Measurements from ENCODE around the gene SH3RF3.
"Not testable (repeated sequence)": the region's sequence is repeated elsewhere in the genome, so short reads cannot be mapped to it uniquely, and the experiment has no call there.

Gene SH3RF3

GRCh38 chr2:109118321-109118720 is 10.7 kb upstream of the SH3RF3 start:
- DNase-seq (ENCODE audit: low read depth): no peak

GRCh38 chr2:109120166-109120565 is 8.8 kb upstream of the SH3RF3 start:
- no peak for DNase-seq (ENCODE audit: low read depth)

DNA sequence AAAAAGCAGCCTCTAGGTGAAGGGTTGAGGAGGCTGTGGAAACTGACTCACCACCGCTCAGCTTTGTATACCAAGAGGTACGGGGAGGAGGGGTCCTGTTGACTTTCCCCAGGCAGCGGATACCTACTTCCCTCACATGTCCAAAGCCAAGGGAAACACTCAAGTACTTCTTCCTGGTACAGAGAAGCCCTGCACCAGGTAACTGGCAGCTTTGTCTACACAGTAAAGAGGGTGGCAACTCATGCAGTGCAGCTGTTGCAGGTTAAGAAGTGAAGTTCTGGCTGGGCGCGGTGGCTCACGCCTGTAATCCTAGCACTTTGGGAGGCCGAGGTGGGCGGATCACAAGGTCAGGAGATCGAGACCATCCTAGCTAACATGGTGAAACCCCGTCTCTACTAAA is 8.3 kb upstream of the SH3RF3 start:
- not testable (repeated sequence) for DNase-seq (ENCODE audit: low read depth)

DNA sequence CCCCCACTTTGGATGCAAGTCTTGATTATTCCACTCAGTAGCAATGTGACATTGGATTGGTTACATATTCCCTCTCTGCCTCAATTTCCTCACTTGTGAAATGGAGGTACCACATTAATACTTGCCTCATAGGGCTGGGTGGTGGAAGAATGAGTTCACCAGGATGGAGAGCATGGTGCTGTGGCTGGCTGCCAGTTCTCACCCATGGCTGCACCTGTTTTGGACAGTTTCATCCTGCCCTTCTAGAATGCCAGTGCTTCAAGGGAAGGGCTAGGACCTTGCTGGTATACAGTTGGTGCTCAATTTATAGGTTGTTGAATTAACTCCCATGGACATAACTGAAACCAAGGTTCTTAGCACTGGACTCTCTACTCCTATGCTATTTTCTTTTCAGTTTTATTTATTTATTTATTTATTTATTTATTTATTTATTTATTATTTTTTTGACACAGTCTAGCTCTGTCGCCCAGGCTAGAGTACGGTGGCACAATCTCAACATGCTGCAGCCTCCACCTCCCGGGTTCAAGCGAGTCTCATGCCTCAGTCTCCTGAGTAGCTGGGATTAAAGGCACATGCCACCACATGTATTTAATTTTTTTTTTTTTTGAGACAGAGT is 5.3 kb upstream of the SH3RF3 start:
- no peak for DNase-seq (ENCODE audit: low read depth)

DNA sequence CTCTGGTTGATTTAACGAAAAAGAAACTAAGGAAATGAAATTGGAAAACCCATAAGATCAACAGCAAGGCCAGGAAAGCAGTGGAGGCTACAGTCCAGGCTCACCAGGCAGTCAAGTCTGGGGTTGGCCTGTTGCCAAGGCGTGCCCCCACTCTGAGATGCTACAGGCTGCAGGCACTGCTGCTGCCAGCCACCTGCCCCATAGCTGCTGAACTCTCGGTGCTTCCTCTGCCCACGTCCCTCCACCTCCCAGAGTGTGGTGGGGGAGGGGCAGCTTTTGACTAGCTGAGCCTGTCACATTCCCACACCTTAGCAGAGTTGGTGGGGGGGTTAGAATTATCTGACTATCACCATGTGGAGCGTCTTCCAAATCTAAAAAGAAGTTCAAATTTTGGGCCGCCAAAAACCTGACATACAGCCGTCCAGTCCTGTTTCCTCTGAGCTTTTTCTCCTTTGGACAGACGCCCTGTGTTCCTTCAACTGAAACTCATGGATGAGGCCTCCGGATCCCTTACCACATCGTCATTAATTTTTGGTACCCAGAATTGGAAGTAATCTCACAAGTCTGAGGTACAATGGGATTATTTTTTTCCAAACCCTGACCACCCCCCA is 3.9 kb upstream of the SH3RF3 start:
- DNase-seq (ENCODE audit: low read depth): no peak

GRCh38 chr2:109125593-109126500 is 3.2 kb upstream of the SH3RF3 start:
- no peak for DNase-seq (ENCODE audit: low read depth)

- no peak for DNase-seq (ENCODE audit: low read depth)
Observed at GRCh38 chr2:109126501-109126860, 2.5 kb upstream of the SH3RF3 start.

DNA sequence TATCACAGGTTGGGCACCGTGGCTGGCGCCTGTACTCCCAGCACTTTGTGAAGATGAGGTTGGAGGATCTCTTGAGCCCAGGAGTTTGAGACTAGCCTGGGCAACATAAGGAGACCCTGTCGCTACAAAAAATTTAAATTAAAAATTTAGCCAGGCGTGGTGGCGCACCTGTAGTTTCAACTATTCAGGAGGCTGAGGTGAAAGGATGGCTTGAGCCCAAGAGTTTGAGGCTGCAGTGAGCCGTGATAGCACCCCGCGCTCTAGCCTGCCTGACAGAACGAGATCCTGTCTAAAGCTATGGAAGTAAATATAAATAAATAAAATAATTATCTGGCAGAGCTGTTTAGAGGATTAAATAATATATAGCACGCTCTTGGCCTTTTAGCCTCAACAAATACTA is 1.4 kb upstream of the SH3RF3 start:
- DNase-seq (ENCODE audit: low read depth): no peak

DNA sequence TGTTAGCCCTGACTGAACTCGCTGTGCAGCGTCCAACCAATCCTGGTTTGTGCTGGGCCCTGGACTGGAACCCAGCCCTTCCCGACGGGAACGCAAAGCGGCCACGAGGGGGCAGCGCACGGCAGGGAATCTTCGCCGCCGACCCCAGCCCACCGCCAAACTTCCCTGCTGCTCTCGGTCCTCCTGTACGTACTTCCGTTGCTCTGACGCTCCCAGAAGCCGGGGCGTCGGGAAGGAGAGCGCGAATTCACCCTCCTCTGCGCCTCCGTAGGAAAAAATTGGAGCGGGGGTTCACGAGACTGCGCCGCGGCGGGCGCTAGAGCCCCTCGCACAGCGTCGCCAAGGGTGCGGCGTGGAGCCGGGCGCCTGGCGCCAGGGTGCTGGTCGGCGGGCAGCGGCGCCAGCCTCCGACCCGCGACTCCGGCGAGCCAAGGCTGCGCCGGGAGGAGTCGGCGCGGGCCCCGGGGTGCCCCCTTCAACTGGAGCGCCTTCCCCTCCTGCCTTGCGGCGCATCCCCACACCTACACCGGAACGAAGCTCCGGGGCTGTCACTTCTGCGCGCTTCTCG is 873 bp upstream of the SH3RF3 start:
- DNase-seq (ENCODE audit: low read depth): peak; percentile 63

DNA sequence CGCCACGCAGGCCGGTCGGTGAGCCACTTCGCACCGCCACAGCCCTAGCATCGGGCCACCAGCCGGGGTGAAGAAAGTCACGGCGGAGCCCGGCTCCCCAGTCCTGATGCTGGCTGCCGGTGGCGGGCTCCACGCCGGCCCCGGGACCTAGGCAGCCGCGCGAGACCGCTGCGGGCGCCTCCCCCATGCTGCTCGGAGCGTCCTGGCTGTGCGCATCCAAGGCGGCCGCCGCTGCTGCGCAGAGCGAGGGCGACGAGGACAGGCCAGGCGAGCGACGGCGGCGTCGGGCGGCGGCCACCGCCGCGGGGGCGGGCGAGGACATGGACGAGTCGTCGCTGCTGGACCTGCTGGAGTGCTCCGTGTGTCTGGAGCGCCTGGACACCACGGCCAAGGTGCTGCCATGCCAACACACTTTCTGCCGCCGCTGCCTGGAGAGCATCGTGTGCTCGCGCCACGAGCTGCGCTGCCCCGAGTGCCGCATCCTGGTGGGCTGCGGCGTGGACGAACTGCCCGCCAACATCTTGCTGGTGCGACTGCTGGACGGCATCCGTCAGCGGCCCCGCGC is 433 bp downstream of the SH3RF3 start:
- no peak for DNase-seq (ENCODE audit: low read depth)

DNA sequence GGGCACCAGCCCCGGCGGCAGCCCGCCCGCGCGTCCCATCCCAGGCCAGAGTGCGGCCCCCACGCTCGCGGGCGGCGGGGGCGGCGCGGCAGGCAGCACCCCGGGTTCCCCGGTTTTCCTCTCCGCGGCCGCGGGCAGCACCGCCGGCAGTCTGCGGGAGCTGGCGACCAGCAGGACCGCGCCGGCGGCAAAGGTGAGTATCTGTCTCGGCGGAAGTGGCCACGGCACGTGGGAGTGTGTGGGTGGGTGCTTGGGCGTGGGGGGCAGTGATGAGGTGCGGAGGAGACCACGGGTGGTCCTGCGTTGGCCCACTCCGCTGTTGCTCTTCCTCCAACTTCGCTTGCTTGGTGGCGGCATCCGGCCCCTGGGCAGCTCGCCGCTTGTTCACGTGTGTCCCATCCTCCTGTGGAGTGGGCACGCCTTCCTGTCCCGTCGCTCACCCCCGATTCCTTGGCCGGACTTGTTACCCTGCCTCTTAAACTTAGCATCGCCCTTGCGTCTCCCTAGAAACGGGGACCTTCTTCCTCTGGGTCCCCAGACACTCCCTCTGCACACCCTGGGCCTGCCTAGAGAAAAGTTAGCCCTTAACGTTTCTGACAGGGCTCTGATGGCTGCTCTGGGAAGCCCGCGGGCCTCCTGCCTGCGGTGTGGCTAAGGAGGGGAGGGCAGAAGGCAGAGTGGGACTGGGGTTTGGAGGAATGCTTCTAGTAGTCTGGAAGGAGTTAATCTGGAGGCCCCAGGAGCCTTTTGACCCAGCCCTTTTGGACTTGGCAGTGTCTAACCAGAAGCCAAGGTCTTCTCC is 1.1 kb downstream of the SH3RF3 start:
- DNase-seq (ENCODE audit: low read depth): no peak

GRCh38 chr2:109130723-109130995 is 1.7 kb downstream of the SH3RF3 start:
- no peak for DNase-seq (ENCODE audit: low read depth)

GRCh38 chr2:109131777-109132176 is 2.8 kb downstream of the SH3RF3 start:
- no peak for DNase-seq (ENCODE audit: low read depth)

DNA sequence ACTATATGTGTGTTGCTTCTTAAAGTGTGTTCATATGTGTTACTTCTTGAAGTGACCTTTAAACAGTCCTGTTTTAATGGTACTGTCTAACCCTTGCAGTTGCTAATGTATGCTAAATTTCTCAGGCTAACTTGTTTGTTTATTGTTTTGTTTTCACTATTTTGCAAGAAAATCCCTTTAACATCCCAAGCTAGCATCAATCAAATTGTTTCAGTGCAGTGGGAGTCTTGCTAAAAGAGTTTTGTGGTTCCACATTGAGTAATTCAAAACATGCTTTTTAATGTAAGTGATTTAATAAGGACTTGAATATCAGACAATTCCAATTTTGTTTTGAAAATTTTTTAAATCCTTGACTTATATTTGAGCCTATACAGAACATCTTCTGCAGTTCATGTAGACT is 3.6 kb downstream of the SH3RF3 start:
- no peak for DNase-seq (ENCODE audit: low read depth)

GRCh38 chr2:109133746-109134145 is 4.7 kb downstream of the SH3RF3 start:
- no peak for DNase-seq (ENCODE audit: low read depth)

- DNase-seq (ENCODE audit: low read depth): no peak
Observed at GRCh38 chr2:109134741-109135358, 5.8 kb downstream of the SH3RF3 start.

GRCh38 chr2:109135359-109136197 is 6.6 kb downstream of the SH3RF3 start:
- no peak for DNase-seq (ENCODE audit: low read depth)

DNA sequence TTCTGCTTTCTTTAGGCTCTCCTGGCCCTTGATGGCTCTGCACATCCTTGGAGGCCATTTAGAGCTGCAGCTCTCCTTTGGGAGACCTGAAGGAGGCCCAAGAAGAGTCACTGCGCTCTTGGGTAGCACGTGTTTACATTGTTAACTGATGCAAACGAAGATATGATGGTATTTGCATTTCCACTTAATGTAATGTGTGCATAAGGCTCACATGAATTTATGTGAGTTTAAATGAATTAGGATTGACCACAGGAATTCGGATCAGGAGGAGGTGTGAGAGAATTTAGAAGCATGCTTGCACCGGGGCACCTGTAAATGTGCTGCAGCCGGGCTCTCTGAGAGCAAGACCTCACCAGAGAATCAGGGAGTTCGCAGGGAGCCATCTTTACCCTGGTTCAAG is 7.5 kb downstream of the SH3RF3 start:
- DNase-seq (ENCODE audit: low read depth): no peak

DNA sequence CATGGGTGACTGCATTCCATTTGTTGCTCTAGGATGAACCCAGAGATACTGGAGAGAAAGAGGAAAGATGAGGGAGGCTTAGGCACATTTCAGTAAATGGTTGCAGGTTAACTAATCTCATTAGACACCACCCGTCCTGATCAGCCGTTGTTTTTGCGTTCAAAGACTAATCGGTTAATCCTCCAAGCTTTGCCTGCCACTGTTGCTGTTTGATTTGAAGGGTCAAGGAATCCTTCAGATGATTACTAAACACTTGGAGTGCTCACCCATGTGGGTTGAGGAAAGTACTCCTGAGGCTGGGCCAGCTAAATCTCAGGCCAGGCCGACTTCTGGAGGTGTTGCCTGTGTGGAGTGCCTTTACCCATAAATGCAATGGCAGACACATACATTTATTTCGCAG is 8.6 kb downstream of the SH3RF3 start:
- DNase-seq (ENCODE audit: low read depth): no peak

GRCh38 chr2:109138449-109138848 is 9.4 kb downstream of the SH3RF3 start:
- no peak for DNase-seq (ENCODE audit: low read depth)

- no peak for DNase-seq (ENCODE audit: low read depth)
Observed at GRCh38 chr2:109139002-109139401, 10.0 kb downstream of the SH3RF3 start.

Data from activated T-cell treated with anti-CD3 and anti-CD28 coated beads for 24 hours (primary cell).